B cell (primary cell): ENCODE data around the gene PAN3. TPM values are rescaled to one million over a fixed set of nuclear protein-coding genes. Genes with fewer than 3 reads are reported as not detected.

Source experiments
- ATAC-seq: fragments of 200-7000 bp; cut with Tn5 transposase; one replicate; pipeline ENCODE4 v1.10.0; 2021; ENCODE audit warnings: low read depth, mild to moderate bottlenecking, moderate number of reproducible peaks, moderate library complexity
- CTCF ChIA-PET: fragments of 350-600 bp; sonication (Branson Sonifier 250); formaldehyde crosslinking; loops from one replicate; lab custom pipeline; 2021; ENCODE audit warnings: antibody characterized with exemption, inconsistent platforms; lab: Charles Lee
- POLR2A ChIA-PET: fragments of 350-600 bp; sonication (Branson Sonifier 250); formaldehyde crosslinking; loops from one replicate; lab custom pipeline; 2021; ENCODE audit warnings: antibody characterized with exemption; lab: Charles Lee
- DNase-seq: peaks from one replicate; pipeline ENCODE4 v3.0.0; 2013
- H2AFZ ChIP-seq: 2 replicates; pipeline ENCODE4 v1.6.1; 2012; ENCODE audit warnings: mild to moderate bottlenecking, low read depth, low read length; ENCODE audit not compliant: insufficient read depth, poor library complexity, severe bottlenecking
- H3K27ac ChIP-seq, 2 donors: 1 replicate in 1 of 2; 2 replicates in 1 of 2; pipeline ENCODE4 v1.5.1; 2012 to 2013; ENCODE audit warnings: low read length in 2 of 2, mild to moderate bottlenecking in 2 of 2, moderate library complexity in 1 of 2
- H3K27me3 ChIP-seq, 4 experiments: fragments of 200-600 bp in 1 of 4; sonication (generic) in 1 of 4; replicated peaks in 1 of 4; 1 replicate in 2 of 4; 2 replicates in 2 of 4; pipeline versions ENCODE4 v1.6.1 to v1.7.0; 2013 to 2016; ENCODE audit warnings: low read length in 3 of 4, mild to moderate bottlenecking in 2 of 4, mixed read lengths in 1 of 4, moderate library complexity in 1 of 4; ENCODE audit not compliant: insufficient read depth in 4 of 4, control insufficient read depth in 3 of 4; ENCODE audit errors: control extremely low read depth in 1 of 4
- H3K36me3 ChIP-seq, 2 experiments: replicated peaks in 1 of 2; 1 replicate in 1 of 2; 2 replicates in 1 of 2; pipeline versions ENCODE4 v1.6.1 to v1.7.1; 2013; ENCODE audit warnings: low read length in 1 of 2; ENCODE audit not compliant: insufficient read depth in 2 of 2, control insufficient read depth in 1 of 2; ENCODE audit errors: control extremely low read depth in 1 of 2, extremely low read depth in 1 of 2
- H3K4me1 ChIP-seq, 2 donors: fragments of 200-600 bp in 1 of 2; sonication (generic) in 1 of 2; 1 replicate in 1 of 2; 2 replicates in 1 of 2; pipeline versions ENCODE4 v1.5.1 to v1.6.1; 2013 to 2017; ENCODE audit warnings: low read length in 2 of 2; ENCODE audit not compliant: control insufficient read depth in 2 of 2, insufficient read depth in 2 of 2
- H3K4me2 ChIP-seq: replicated peaks from 2 replicates; pipeline ENCODE3; 2012; ENCODE audit warnings: mild to moderate bottlenecking, low read depth, low read length; ENCODE audit not compliant: poor library complexity, severe bottlenecking
- H3K4me3 ChIP-seq, 5 experiments: fragments of 200-600 bp in 1 of 5; sonication (generic) in 1 of 5; 1 replicate in 3 of 5; 2 replicates in 2 of 5; pipeline versions ENCODE4 v1.5.1 to v1.7.0; 2011 to 2016; ENCODE audit warnings: low read length in 4 of 5, mild to moderate bottlenecking in 4 of 5, low read depth in 2 of 5, control low read depth in 1 of 5, moderate library complexity in 1 of 5; ENCODE audit not compliant: insufficient read depth in 1 of 5; ENCODE audit errors: control extremely low read depth in 1 of 5, extremely low read depth in 1 of 5
- H3K79me2 ChIP-seq: fragments of 200-600 bp; sonication (generic); one replicate; pipeline ENCODE4 v1.6.0; 2016; ENCODE audit warnings: low read length; ENCODE audit not compliant: control insufficient read depth, insufficient read depth
- H3K9ac ChIP-seq: fragments of 200-600 bp; sonication (generic); 2 replicates; pipeline ENCODE4 v1.6.1; 2017; ENCODE audit warnings: mild to moderate bottlenecking, low read length, moderate library complexity
- H3K9me3 ChIP-seq, 3 donors: one replicate each; pipeline versions ENCODE4 v1.6.1 to v1.7.1; 2013; ENCODE audit warnings: low read length in 2 of 3; ENCODE audit not compliant: control insufficient read depth in 2 of 3, insufficient read depth in 1 of 3; ENCODE audit errors: control extremely low read depth in 1 of 3
- H4K20me1 ChIP-seq: 2 replicates; pipeline ENCODE4 v1.6.0; 2012; ENCODE audit warnings: mild to moderate bottlenecking, low read length; ENCODE audit not compliant: insufficient read depth, control insufficient read depth, poor library complexity, severe bottlenecking
- H3K27ac Mint-ChIP-seq: one replicate; pipeline ENCODE4 v1.8.0; 2021; ENCODE audit warnings: mixed read lengths
- H3K27me3 Mint-ChIP-seq: one replicate; pipeline ENCODE4 v1.8.0; 2021; ENCODE audit warnings: mixed read lengths
- H3K4me1 Mint-ChIP-seq: one replicate; pipeline ENCODE4 v1.8.0; 2021; ENCODE audit warnings: mixed read lengths
- H3K4me3 Mint-ChIP-seq: one replicate; pipeline ENCODE4 v1.8.0; 2021; ENCODE audit warnings: mixed read lengths
- H3K9me3 Mint-ChIP-seq: one replicate; pipeline ENCODE4 v1.8.0; 2022; ENCODE audit warnings: mixed read lengths; ENCODE audit not compliant: insufficient read depth
- EZH2 ChIP-seq: IDR thresholded peaks from 2 replicates; pipeline ENCODE4 v1.6.1; 2012; ENCODE audit warnings: borderline replicate concordance, low read depth, mild to moderate bottlenecking, moderate library complexity, low read length; ENCODE audit not compliant: insufficient read depth, poor library complexity, severe bottlenecking
- WGBS: methylation state at CpG from one replicate; pipeline ENCODE4 v1.1.5; 2013; ENCODE audit warnings: missing lambda C conversion rate; ENCODE audit not compliant: insufficient coverage; 5-methylcytosine and 5-hydroxymethylcytosine counted together
- intact Hi-C: fragments of 100-400 bp; cut with micrococcal nuclease; formaldehyde crosslinking; loops from one replicate; pipeline ENCODE4 v1.10.0; 2022
- polyA plus RNA-seq: library from polyadenylated mRNA; depleted of rRNA; stranded (reverse); fragments of >200 nt; gene quantifications from 2 replicates; pipeline ENCODE4 v1.2.3, GENCODE V29; 2012
- total RNA-seq, 2 donors: library from RNA; stranded (reverse); fragments of 120-200 nt in 1 of 2; gene quantifications; 1 replicate in 1 of 2; 2 replicates in 1 of 2; pipeline versions ENCODE4 v1.2.3 to v1.2.4, GENCODE V29; 2013 to 2022
- TF ChIP-seq, protein P1 (sequence below): fragments of 200-600 bp; IDR thresholded peaks from one replicate; pipeline ENCODE4 v1.8.0; 2022; ENCODE audit warnings: antibody characterized with exemption, mild to moderate bottlenecking

Gene PAN3
- total and polyA plus RNA-seq, 2 donors (not counting 1 experiment from before 2014, with no cell fraction given) = 23.4 to 117 TPM

DNA sequence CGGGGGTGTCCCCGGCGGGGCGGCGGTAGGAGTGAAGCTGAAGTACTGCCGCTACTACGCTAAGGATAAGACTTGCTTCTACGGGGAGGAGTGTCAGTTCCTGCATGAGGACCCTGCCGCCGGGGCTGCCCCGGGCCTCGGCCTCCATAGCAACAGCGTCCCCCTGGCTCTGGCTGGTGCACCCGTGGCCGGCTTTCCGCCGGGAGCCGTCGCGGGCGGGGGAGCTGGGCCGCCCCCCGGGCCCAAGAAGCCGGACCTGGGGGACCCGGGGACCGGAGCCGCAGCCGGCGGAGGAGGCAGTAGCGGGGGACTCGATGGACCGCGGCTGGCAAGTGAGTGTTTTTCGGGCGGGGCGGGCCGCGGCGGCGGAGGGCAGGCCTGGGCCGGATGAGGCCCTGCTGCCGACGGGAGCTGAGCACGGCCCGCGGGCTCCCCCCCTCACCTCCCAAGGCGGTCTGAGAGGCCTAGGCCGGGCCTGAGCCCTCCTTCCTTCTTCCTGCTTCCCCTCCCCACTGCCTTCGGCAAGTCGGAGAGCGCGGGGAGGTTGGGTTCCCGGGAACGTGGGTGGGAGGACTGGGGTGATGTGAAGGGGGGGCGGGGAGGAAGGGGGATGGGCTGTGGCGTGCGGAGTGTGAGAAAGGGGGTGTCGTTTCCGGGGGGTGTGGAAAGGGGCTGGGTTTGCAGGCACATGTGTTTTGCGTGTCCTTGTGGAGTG is 568 bp downstream of the PAN3 start:
- ATAC-seq = peak; percentile 59
- intact Hi-C loops = loop anchor here (1.0 to 10.0 kb wide), 10 partner anchors 38 to 1954 kb away; partner anchors contain the start of genes FLT3, LNX2 and POMP
- Histone ChIP-seq H2AFZ (peak overlapping the region; percentile 71), H3K4me3 (peak overlapping the region; percentile 13 to 97 (median 87)), H3K9me3 (no peaks in the 10 kb centered on the region), H3K79me2 (peaks cover 58% of the 10 kb centered on the region), H3K27ac (peak overlapping the region; percentile 92 to 95), H3K27me3 (no peaks in the 10 kb centered on the region), H3K4me2 (peak overlapping the region; percentile 80), H4K20me1 (peaks cover 33% of the 10 kb centered on the region), H3K9ac (peak overlapping the region; percentile 81), H3K36me3 (no peaks in the 10 kb centered on the region), H3K4me1 (peaks cover 43% of the 10 kb centered on the region in 2 donors)
- ChIA-PET CTCF (interaction anchor here (1.0 to 2.0 kb wide), 3 partner anchors 57 to 777 kb away, joined by 4 to 5 read pairs (median 5); no protein-coding TSS in a partner anchor), POLR2A (interaction anchor here (0.6 to 1.3 kb wide), 9 partner anchors 10 to 959 kb away, joined by 3 to 8 read pairs (median 4); no protein-coding TSS in a partner anchor)
- under 1% methylated on average over 51 of the region's 60 CpGs for WGBS
- no peak for TF ChIP-seq EZH2
- TF ChIP-seq, protein P1, sequence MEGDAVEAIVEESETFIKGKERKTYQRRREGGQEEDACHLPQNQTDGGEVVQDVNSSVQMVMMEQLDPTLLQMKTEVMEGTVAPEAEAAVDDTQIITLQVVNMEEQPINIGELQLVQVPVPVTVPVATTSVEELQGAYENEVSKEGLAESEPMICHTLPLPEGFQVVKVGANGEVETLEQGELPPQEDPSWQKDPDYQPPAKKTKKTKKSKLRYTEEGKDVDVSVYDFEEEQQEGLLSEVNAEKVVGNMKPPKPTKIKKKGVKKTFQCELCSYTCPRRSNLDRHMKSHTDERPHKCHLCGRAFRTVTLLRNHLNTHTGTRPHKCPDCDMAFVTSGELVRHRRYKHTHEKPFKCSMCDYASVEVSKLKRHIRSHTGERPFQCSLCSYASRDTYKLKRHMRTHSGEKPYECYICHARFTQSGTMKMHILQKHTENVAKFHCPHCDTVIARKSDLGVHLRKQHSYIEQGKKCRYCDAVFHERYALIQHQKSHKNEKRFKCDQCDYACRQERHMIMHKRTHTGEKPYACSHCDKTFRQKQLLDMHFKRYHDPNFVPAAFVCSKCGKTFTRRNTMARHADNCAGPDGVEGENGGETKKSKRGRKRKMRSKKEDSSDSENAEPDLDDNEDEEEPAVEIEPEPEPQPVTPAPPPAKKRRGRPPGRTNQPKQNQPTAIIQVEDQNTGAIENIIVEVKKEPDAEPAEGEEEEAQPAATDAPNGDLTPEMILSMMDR = no peak
- DNase-seq = peak; percentile 91
- Mint-ChIP-seq H3K27ac (peak overlapping the region; percentile 99), H3K9me3 (no peaks in the 10 kb centered on the region), H3K27me3 (no peaks in the 10 kb centered on the region), H3K4me1 (peaks cover 57% of the 10 kb centered on the region), H3K4me3 (peak overlapping the region; percentile 87)
